Small intestine (tissue), 7 donors: ENCODE measurements around the gene ANKRD28. TPM values are rescaled to one million over a fixed set of nuclear protein-coding genes. Genes with fewer than 3 reads are reported as not detected.
"Not testable (repeated sequence)": the region's sequence is repeated elsewhere in the genome, so short reads cannot be mapped to it uniquely, and the experiment has no call there.

Experiments used
- DNase-seq, 2 donors: peaks; one replicate each; pipeline versions ENCODE4 v3.0.0 to v3.0.0-alpha.2; 2013
- FAIRE-seq: peaks from 2 replicates; lab custom pipeline; 2012; peaks lifted over from hg19 to GRCh38; lab: Jason Lieb, UNC
- H3K27ac ChIP-seq, 3 donors: one replicate each; pipeline ENCODE4 v1.5.1; 2013; ENCODE audit warnings: low read length in 2 of 3, mild to moderate bottlenecking in 2 of 3, control low read depth in 1 of 3, inconsistent platforms in 1 of 3, low read depth in 1 of 3, moderate library complexity in 1 of 3
- H3K27me3 ChIP-seq, 3 donors: one replicate each; pipeline ENCODE4 v1.6.1; 2013; ENCODE audit warnings: low read length in 3 of 3, inconsistent platforms in 1 of 3; ENCODE audit not compliant: control insufficient read depth in 3 of 3, insufficient read depth in 3 of 3
- H3K36me3 ChIP-seq, 3 donors: one replicate each; pipeline ENCODE4 v1.6.1; 2013; ENCODE audit warnings: low read length in 3 of 3, inconsistent platforms in 1 of 3, low read depth in 1 of 3, mild to moderate bottlenecking in 1 of 3, moderate library complexity in 1 of 3; ENCODE audit not compliant: control insufficient read depth in 3 of 3, insufficient read depth in 2 of 3
- H3K4me1 ChIP-seq, 3 donors: one replicate each; pipeline ENCODE4 v1.6.1; 2013; ENCODE audit warnings: low read length in 2 of 3, inconsistent platforms in 1 of 3, low read depth in 1 of 3, mild to moderate bottlenecking in 1 of 3, moderate library complexity in 1 of 3; ENCODE audit not compliant: control insufficient read depth in 3 of 3, insufficient read depth in 2 of 3
- H3K4me3 ChIP-seq, 3 donors: one replicate each; pipeline ENCODE4 v1.5.1; 2013; ENCODE audit warnings: low read length in 3 of 3, control low read depth in 1 of 3, inconsistent platforms in 1 of 3, low read depth in 1 of 3, mild to moderate bottlenecking in 1 of 3, moderate library complexity in 1 of 3
- H3K9me3 ChIP-seq, 2 donors: one replicate each; pipeline ENCODE4 v1.6.1; 2013; ENCODE audit warnings: low read depth in 1 of 2, low read length in 1 of 2; ENCODE audit not compliant: control insufficient read depth in 2 of 2, insufficient read depth in 1 of 2
- WGBS, 3 donors: extraction: QIAGEN DNeasy Blood & Tissue Kit; methylation state at CpG; one replicate each; pipeline ENCODE4 v1.1.7; 2013; 5-methylcytosine and 5-hydroxymethylcytosine counted together
- polyA plus RNA-seq, 4 donors: library from polyadenylated mRNA; stranded (reverse) in 3 of 4; unstranded in 1 of 4; fragments of 200-250 nt in 3 of 4; fragments of 120-200 nt in 1 of 4; gene quantifications; one replicate each; pipeline versions ENCODE4 v1.2.1 to v1.2.3, GENCODE V29; 2013
- donor health status: healthy with polysubstance abuse.
- donor health status: control.
- donor health status: control.
- donor health status: Bipolar disorder and iron deficiency.
- donor health status: healthy.

Gene ANKRD28
- polyA plus RNA-seq, 4 donors = 8.9 to 28.7 (median 11.6) TPM

- FAIRE-seq (no peak), DNase-seq (peak; percentile 84)
- H3K27me3 ChIP-seq = no peaks in the 10 kb centered on the region
- WGBS, 3 donors = 35 to 42% (median 39%) methylated on average over 10 of the region's 10 CpGs
- H3K36me3 ChIP-seq = peaks cover 0 to 4% (median 2%) of the 10 kb centered on the region in 3 donors
- peaks cover 0 to 3% of the 10 kb centered on the region in 2 donors for H3K9me3 ChIP-seq
- peaks cover 0 to 6% (median 2%) of the 10 kb centered on the region in 3 donors for H3K4me1 ChIP-seq
- no peak overlapping the region for H3K4me3 ChIP-seq
- no peak overlapping the region for H3K27ac ChIP-seq
These were observed 167.8 kb downstream of the ANKRD28 start for GRCh38 chr3:15629860-15630597.

- H3K36me3 ChIP-seq = peaks cover 0 to 4% (median 2%) of the 10 kb centered on the region in 3 donors
- DNase-seq = no peak
- H3K4me1 ChIP-seq = peaks cover 0 to 6% (median 2%) of the 10 kb centered on the region in 3 donors
- H3K9me3 ChIP-seq = peaks cover 0 to 7% of the 10 kb centered on the region in 2 donors
- H3K4me3 ChIP-seq = no peak overlapping the region
- no peaks in the 10 kb centered on the region for H3K27me3 ChIP-seq
- no peak for FAIRE-seq
- H3K27ac ChIP-seq = no peak overlapping the region
These were observed 168.8 kb downstream of the ANKRD28 start for GRCh38 chr3:15628967-15629366.

GRCh38 chr3:15623535-15624440 is 174.0 kb downstream of the ANKRD28 start:
- Histone ChIP-seq H3K4me1 (peaks cover 0 to 2% (median 0%) of the 10 kb centered on the region in 3 donors), H3K9me3 (peaks cover 0 to 23% of the 10 kb centered on the region in 2 donors), H3K4me3 (no peak overlapping the region), H3K27me3 (no peaks in the 10 kb centered on the region), H3K27ac (no peak overlapping the region), H3K36me3 (peaks cover 0 to 9% (median 6%) of the 10 kb centered on the region in 3 donors)
- no peak for FAIRE-seq
- no peak for DNase-seq
- WGBS, 3 donors = 76 to 81% (median 79%) methylated on average over 4 of the region's 4 CpGs

DNA sequence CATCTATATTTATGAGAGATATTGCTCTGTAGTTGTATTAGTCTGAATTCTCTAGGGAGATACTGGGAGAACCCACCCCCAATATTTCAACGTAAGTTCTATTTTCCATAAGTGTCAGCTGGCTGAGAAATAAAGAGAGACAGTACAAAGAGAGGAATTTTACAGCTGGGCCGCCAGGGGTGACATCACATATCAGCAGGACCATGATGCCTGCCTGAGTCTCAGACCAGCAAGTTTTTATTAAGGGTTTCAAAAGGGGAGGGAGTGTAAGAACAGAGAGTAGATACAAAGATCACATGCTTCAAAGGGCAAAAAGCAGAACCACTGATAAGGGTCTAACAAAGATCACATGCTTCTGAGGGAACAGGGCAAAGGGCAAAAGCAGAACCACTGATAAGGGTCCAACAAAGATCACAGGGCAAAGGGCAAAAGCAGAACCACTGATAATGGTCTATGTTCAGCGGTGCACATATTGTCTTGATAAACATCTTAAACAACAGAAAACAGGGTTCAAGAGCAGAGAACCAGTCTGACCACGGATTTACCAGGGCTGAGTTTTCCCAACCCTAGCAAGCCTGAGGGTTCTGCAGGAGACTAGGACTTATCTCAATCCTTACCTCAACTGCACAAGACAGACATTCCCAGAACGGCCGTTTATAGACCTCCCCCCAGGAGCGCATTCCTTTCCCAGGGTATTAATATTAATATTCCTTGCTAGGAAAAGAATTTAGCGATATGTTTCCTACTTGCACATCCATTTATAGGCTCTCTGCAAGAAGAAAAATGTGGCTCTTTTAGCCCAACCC is 177.9 kb downstream of the ANKRD28 start:
- not testable (repeated sequence) for FAIRE-seq

More for the DNA sequence above, 177.9 kb downstream of the ANKRD28 start:
- H3K9me3 ChIP-seq = peaks cover 0 to 23% of the 10 kb centered on the region in 2 donors
- WGBS, 3 donors = 63 to 82% (median 72%) methylated on average over 8 of the region's 8 CpGs
- not testable (repeated sequence) for H3K36me3 ChIP-seq, H3K4me1 ChIP-seq, H3K27me3 ChIP-seq, H3K4me3 ChIP-seq
- DNase-seq = peak in 1 of 2 donors; percentile 63
- peak overlapping the region in 2 of 3 donors; percentile 20 to 41 for H3K27ac ChIP-seq

Other genes starting within 250 kb of the ANKRD28 start
- 100 to 1,000 TPM in 2 of 4 donors, 10 to 100 TPM in 2; 24.5 to 138 (median 72.9) TPM for gene HACL1, start 196.4 kb downstream of the ANKRD28 start, polyA plus RNA-seq
- gene BTD, start 196.2 kb downstream of the ANKRD28 start, polyA plus RNA-seq = 10 to 100 TPM; 20.6 to 37.6 (median 30.4) TPM